HFFc6 (cell line): Measurements from ENCODE around the gene NLRC3. TPM values are rescaled to one million over a fixed set of nuclear protein-coding genes. Genes with fewer than 3 reads are reported as not detected.

Source experiments
- DNase-seq: peaks from one replicate; pipeline ENCODE4 v3.0.0-alpha.2; 2018
- H3K27ac Mint-ChIP-seq: 2 replicates; pipeline ENCODE4 v1.8.0; 2020; ENCODE audit warnings: mild to moderate bottlenecking, mixed read lengths
- H3K27me3 Mint-ChIP-seq: 2 replicates; pipeline ENCODE4 v1.8.0; 2021; ENCODE audit warnings: mild to moderate bottlenecking, moderate library complexity, mixed read lengths; ENCODE audit not compliant: insufficient read depth
- H3K36me3 Mint-ChIP-seq: 2 replicates; pipeline ENCODE4 v1.8.0; 2021; ENCODE audit warnings: low read depth, mixed read lengths
- H3K4me1 Mint-ChIP-seq: 2 replicates; pipeline ENCODE4 v1.8.0; 2020; ENCODE audit warnings: low read depth, mixed read lengths
- H3K4me3 Mint-ChIP-seq: 2 replicates; pipeline ENCODE4 v1.8.0; 2020; ENCODE audit warnings: mild to moderate bottlenecking, moderate library complexity, mixed read lengths
- H3K9me3 Mint-ChIP-seq: 2 replicates; pipeline ENCODE4 v1.8.0; 2020; ENCODE audit warnings: mild to moderate bottlenecking, mixed read lengths
- total RNA-seq, 6 experiments: library from RNA; stranded (reverse); fragmentation: NEBNext Ultra II Directional; extraction: Animal tissue kit (Norgen Biotek cat#: 25700); gene quantifications; 2 replicates in 1 of 6; 3 replicates in 5 of 6; pipeline ENCODE4 v1.2.3, GENCODE V29; 2021
- TF ChIP-seq, protein P1 (sequence below): fragments of 200-600 bp; sonication (generic); IDR thresholded peaks from 2 replicates; pipeline ENCODE4 v1.5.0; 2021; ENCODE audit warnings: antibody characterized with exemption, mild to moderate bottlenecking

NLRC3 gene
- total RNA-seq, 6 experiments from 2014 or later = not detected

- no peak overlapping the region for H3K4me3 Mint-ChIP-seq
- TF ChIP-seq, protein P1, sequence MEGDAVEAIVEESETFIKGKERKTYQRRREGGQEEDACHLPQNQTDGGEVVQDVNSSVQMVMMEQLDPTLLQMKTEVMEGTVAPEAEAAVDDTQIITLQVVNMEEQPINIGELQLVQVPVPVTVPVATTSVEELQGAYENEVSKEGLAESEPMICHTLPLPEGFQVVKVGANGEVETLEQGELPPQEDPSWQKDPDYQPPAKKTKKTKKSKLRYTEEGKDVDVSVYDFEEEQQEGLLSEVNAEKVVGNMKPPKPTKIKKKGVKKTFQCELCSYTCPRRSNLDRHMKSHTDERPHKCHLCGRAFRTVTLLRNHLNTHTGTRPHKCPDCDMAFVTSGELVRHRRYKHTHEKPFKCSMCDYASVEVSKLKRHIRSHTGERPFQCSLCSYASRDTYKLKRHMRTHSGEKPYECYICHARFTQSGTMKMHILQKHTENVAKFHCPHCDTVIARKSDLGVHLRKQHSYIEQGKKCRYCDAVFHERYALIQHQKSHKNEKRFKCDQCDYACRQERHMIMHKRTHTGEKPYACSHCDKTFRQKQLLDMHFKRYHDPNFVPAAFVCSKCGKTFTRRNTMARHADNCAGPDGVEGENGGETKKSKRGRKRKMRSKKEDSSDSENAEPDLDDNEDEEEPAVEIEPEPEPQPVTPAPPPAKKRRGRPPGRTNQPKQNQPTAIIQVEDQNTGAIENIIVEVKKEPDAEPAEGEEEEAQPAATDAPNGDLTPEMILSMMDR = no peak
- no peaks in the 10 kb centered on the region for H3K27me3 Mint-ChIP-seq
- no peaks in the 10 kb centered on the region for H3K9me3 Mint-ChIP-seq
- no peak for DNase-seq
- peaks cover 27% of the 10 kb centered on the region for H3K36me3 Mint-ChIP-seq
- no peaks in the 10 kb centered on the region for H3K4me1 Mint-ChIP-seq
- no peak overlapping the region for H3K27ac Mint-ChIP-seq
Observed at GRCh38 chr16:3589441-3589921, 12.3 kb upstream of the NLRC3 start.

GRCh38 chr16:3589001-3589400 is 11.8 kb upstream of the NLRC3 start:
- H3K27me3 Mint-ChIP-seq = no peaks in the 10 kb centered on the region

DNA sequence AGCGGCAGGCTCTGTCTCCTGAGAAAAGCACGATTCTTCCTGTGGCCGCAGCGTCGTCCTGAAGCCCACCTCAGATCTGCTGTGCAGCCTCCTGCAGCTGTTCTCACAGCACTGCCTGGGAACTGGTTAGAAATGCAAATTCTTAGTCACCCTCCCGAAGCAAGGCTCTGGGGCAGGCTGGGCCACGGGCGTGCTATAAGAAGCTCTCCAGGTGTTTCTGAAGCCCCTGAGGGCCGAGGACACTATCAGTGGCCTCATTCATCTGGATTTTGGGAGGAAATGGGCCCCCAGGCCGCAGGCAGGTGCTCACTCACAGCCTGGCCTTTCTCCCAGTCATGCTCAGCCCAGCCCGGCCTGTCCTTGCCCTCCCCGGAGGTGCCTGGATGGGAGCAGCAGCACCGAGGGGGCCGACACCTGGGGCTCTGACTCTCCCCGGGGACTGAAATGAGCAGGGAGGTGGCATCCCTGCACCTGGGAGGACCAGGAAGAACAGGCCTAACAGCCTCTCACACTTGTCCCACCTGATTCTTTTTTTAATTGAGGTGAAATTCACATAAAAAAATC is 10.4 kb upstream of the NLRC3 start:
- Mint-ChIP-seq H3K9me3 (no peaks in the 10 kb centered on the region), H3K36me3 (peaks cover 22% of the 10 kb centered on the region), H3K27ac (no peak overlapping the region), H3K27me3 (no peaks in the 10 kb centered on the region), H3K4me3 (no peak overlapping the region), H3K4me1 (no peaks in the 10 kb centered on the region)
- no peak for DNase-seq
- TF ChIP-seq, protein P1 = no peak

More at GRCh38 chr16:3589001-3589400, 11.8 kb upstream of the NLRC3 start:
- H3K9me3 Mint-ChIP-seq = no peaks in the 10 kb centered on the region
- TF ChIP-seq, protein P1 = no peak
- DNase-seq = no peak
- no peak overlapping the region for H3K4me3 Mint-ChIP-seq
- peaks cover 23% of the 10 kb centered on the region for H3K36me3 Mint-ChIP-seq
- no peaks in the 10 kb centered on the region for H3K4me1 Mint-ChIP-seq
- H3K27ac Mint-ChIP-seq = no peak overlapping the region

GRCh38 chr16:3584412-3584811 is 7.2 kb upstream of the NLRC3 start:
- Mint-ChIP-seq H3K27ac (no peak overlapping the region), H3K4me1 (peaks cover 11% of the 10 kb centered on the region), H3K4me3 (no peak overlapping the region), H3K36me3 (peaks cover 8% of the 10 kb centered on the region; the same call in 1 of the 2 replicates), H3K27me3 (no peaks in the 10 kb centered on the region), H3K9me3 (no peaks in the 10 kb centered on the region)
- TF ChIP-seq, protein P1 = no peak
- DNase-seq = no peak

DNA sequence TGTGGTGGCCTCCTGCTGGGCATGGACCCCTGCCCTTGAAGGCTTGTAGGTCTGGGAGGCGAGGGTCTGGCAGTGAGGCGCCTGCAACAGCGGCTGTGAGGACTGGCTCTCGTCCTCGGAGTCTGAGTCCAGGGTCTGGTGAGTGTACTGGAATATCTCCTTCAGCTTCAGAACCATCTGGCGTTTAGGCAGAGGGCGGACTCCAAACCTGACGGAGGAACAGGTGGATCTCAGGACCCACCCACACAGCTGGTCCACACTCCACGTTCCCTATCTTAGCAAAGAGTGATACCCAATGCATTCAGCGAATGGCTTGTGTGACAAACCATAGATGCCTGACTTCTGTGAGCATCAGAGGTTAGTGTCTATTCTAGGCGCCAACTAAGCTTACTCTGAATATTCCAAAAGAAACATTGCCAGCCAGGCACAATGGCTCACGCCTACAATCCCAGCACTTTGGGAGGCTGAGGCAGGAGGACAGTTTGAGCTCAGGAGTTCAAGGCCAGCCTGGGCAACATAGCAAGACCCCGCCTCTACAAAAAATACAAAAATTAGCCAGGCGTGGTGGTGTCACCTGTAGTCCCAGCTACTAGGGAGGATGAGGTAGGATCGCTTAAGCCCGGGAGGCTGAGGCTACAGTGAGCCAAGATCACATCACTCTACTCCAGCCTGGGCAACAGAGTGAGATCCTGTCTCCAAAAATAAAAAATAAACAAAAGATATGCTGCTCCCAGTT is 6.3 kb upstream of the NLRC3 start:
- Mint-ChIP-seq H3K9me3 (no peaks in the 10 kb centered on the region), H3K36me3 (0 out of 2 replicates have a peak, but pooled peaks cover 3% of the 10 kb centered on the region), H3K4me1 (peaks cover 11% of the 10 kb centered on the region), H3K27me3 (no peaks in the 10 kb centered on the region), H3K27ac (no peak overlapping the region), H3K4me3 (no peak overlapping the region)
- no peak for DNase-seq
- TF ChIP-seq, protein P1 = no peak
